Heart right ventricle (tissue), 16 donors: ENCODE data around the gene PDE1C. TPM values are rescaled to one million over a fixed set of nuclear protein-coding genes. Genes with fewer than 3 reads are reported as not detected.
A peak's percentile ranks its signal among the peaks of the same experiment; 100 is the strongest.

Experiments used
- ATAC-seq, 8 donors: fragments of 200-7000 bp; cut with Tn5 transposase; one replicate each; pipeline ENCODE4 v1.9.1; 2020; ENCODE audit warnings: mild to moderate bottlenecking in 8 of 8, moderate library complexity in 8 of 8, moderate number of reproducible peaks in 1 of 8
- DNase-seq, 2 donors: peaks; one replicate each; pipeline ENCODE4 v3.0.0-alpha.2; 2020
- H3K27ac ChIP-seq, 10 donors: fragments of 200-600 bp; sonication (generic) in 2 of 10; one replicate each; pipeline versions ENCODE4 v1.5.0 to v1.8.0; 2020 to 2022; ENCODE audit warnings: mild to moderate bottlenecking in 3 of 10
- H3K27me3 ChIP-seq, 7 donors: fragments of 200-600 bp; one replicate each; pipeline ENCODE4 v1.8.0; 2021 to 2022; ENCODE audit warnings: mild to moderate bottlenecking in 2 of 7
- H3K36me3 ChIP-seq, 9 donors: fragments of 200-600 bp; sonication (generic) in 1 of 9; one replicate each; pipeline versions ENCODE4 v1.5.0 to v1.8.0; 2020 to 2022; ENCODE audit warnings: mild to moderate bottlenecking in 2 of 9
- H3K4me1 ChIP-seq, 9 donors: fragments of 200-600 bp; sonication (generic) in 1 of 9; one replicate each; pipeline versions ENCODE4 v1.5.0 to v1.8.0; 2020 to 2022; ENCODE audit warnings: mild to moderate bottlenecking in 4 of 9
- H3K4me3 ChIP-seq, 10 donors: fragments of 200-600 bp; sonication (generic) in 2 of 10; one replicate each; pipeline versions ENCODE4 v1.5.0 to v1.8.0; 2020 to 2022; ENCODE audit warnings: mild to moderate bottlenecking in 7 of 10, moderate library complexity in 2 of 10
- H3K9me3 ChIP-seq, 11 donors: fragments of 200-600 bp in 10 of 11; sonication (generic) in 2 of 11; one replicate each; pipeline versions ENCODE4 v1.5.0 to v1.8.0; 2013 to 2022; ENCODE audit warnings: mild to moderate bottlenecking in 2 of 11, control low read depth in 1 of 11, moderate library complexity in 1 of 11
- WGBS, 2 donors: extraction: QIAGEN DNeasy Blood & Tissue Kit; methylation state at CpG; one replicate each; pipeline ENCODE4 v1.1.7; 2013; ENCODE audit warnings: inconsistent platforms in 1 of 2; 5-methylcytosine and 5-hydroxymethylcytosine counted together
- intact Hi-C, 10 donors: fragments of 100-400 bp; cut with DNase I; formaldehyde crosslinking; loops; one replicate each; pipeline versions ENCODE4 v1.11.1 to v1.14.2; 2022
- polyA plus RNA-seq, 2 donors: library from polyadenylated mRNA; stranded (reverse); fragments of 200-250 nt; gene quantifications; one replicate each; pipeline ENCODE4 v1.2.3, GENCODE V29; 2013
- total RNA-seq, 10 donors: library from RNA; stranded (reverse); fragmentation: NEBNext Ultra II Directional in 3 of 10; extraction: Animal tissue kit (Norgen Biotek cat#: 25700) in 3 of 10; gene quantifications; one replicate each; pipeline versions ENCODE4 v1.2.1 to v1.2.4, GENCODE V29; 2021 to 2023
- TF ChIP-seq, protein P1 (sequence below), 9 donors: fragments of 200-600 bp; sonication (generic) in 2 of 9; IDR thresholded peaks; one replicate each; pipeline versions ENCODE4 v1.5.0 to v1.8.0; 2021 to 2022; ENCODE audit warnings: antibody characterized with exemption in 9 of 9, mild to moderate bottlenecking in 5 of 9, moderate library complexity in 1 of 9
- donor health status: Arrhythmogenic right ventricular cardiomyopathy.
- donor health status: ischemic (EF 13 %, LVEDD 7.1; RV severe dilation, severe dysfunction).
- donor health status: healthy with polysubstance abuse.
- donor health status: DM: no; HTN: yes; CAD: no.
- donor health status: DM: no; HTN: no; CAD: no.
- donor health status: ischemic (EF 25% LVEDD 6.9; RV normal size, moderate dysfunction).
- donor health status: ischemic (EF 25% LVEDD 5.7; RV mildly dilated, moderate dysfunction).
- donor health status: healthy.
- donor health status: DM: yes; HTN: yes; CAD: no.
- donor health status: Ischemic cardiomyopathy.
- donor health status: ischemic (EF 35%, LVEDD 5.7; RV mildly dilated, moderate dysfunction).
- donor health status: nonischemic (EF 11% LVEDD 7.7; RV severe dilation, severe dysfunction).
- donor health status: DM: yes; HTN: yes; CAD: no.
- donor health status: PGD.
- donor health status: ischemic (EF 29% LVEDD 5.4; RV normal size, mild dysfunction).
- donor health status: nonischemic (EF 23%, LVEDD 6.1; RV moderate dilation, normal function).

The PDE1C gene
- total and polyA plus RNA-seq, 12 donors: 11.7 to 315 (median 175) TPM

DNA sequence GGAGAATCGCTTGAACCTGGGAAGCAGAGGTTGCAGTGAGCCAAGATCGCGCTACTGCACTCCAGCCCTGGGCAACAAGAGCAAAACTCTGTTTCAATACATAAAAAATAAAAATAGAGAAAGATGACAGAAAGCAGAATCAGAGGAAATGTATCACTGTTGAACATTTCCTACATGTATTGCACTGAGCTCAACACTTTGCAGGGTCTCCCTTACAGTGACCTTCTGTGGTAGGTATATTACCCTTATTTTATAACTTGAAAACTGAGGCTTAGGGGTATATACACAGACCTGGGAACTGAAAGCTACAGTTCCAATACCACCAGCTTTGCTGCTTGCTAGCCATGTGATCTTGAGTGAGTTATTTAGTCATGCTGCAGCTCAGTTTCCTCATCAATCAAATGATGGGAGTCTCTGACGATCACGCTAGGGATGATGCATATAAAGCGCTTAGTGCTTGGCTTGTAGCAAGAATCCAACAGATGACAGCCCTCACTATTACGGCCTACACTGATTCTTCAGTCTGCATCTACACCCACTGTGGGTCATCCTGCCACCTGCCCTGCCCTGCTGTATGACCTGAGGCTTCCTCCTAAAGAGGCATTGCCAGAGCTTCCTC is 99.0 kb downstream of the PDE1C start:
- H3K27ac ChIP-seq: no peak overlapping the region
- intact Hi-C loops: no loop called here
- TF ChIP-seq, protein P1, sequence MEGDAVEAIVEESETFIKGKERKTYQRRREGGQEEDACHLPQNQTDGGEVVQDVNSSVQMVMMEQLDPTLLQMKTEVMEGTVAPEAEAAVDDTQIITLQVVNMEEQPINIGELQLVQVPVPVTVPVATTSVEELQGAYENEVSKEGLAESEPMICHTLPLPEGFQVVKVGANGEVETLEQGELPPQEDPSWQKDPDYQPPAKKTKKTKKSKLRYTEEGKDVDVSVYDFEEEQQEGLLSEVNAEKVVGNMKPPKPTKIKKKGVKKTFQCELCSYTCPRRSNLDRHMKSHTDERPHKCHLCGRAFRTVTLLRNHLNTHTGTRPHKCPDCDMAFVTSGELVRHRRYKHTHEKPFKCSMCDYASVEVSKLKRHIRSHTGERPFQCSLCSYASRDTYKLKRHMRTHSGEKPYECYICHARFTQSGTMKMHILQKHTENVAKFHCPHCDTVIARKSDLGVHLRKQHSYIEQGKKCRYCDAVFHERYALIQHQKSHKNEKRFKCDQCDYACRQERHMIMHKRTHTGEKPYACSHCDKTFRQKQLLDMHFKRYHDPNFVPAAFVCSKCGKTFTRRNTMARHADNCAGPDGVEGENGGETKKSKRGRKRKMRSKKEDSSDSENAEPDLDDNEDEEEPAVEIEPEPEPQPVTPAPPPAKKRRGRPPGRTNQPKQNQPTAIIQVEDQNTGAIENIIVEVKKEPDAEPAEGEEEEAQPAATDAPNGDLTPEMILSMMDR (IDR thresholded peaks at IDR 0.05): no peak
- H3K27me3 ChIP-seq: no peaks in the 10 kb centered on the region
- peaks cover 0 to 46% (median 10%) of the 10 kb centered on the region in 9 donors for H3K4me1 ChIP-seq
- DNase-seq (no peak), ATAC-seq (peak in 1 of 8 donors; percentile 61)
- no peaks in the 10 kb centered on the region for H3K36me3 ChIP-seq
- H3K9me3 ChIP-seq: peaks cover 0 to 18% (median 0%) of the 10 kb centered on the region in 11 donors
- WGBS, 2 donors: 88 to 96% methylated on average over 7 of the region's 7 CpGs
- no peak overlapping the region for H3K4me3 ChIP-seq

DNA sequence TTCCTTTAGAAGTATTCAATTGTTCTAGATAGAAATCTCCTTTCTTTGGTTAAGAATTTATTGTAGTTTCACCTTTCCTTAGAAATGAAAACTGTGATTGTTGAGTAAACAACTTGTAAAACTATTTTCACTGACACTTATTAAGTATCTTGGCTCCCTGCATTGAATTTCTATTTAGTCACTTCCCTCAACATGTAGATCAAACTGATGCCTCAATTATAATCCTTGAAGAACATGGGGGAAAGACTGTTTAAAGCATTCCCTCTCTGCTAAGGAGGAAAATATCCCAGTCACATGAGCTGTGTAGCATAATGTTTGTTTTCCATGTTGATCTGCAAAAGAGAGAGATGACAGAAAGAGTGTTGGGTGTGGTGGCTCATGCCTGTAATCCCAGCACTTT is 99.7 kb downstream of the PDE1C start:
- intact Hi-C loops: no loop called here
- Histone ChIP-seq H3K9me3 (peaks cover 0 to 23% (median 0%) of the 10 kb centered on the region in 11 donors), H3K27ac (no peak overlapping the region), H3K36me3 (no peaks in the 10 kb centered on the region), H3K4me1 (peaks cover 0 to 40% (median 10%) of the 10 kb centered on the region in 9 donors), H3K27me3 (no peaks in the 10 kb centered on the region), H3K4me3 (no peak overlapping the region)
- DNase-seq (no peak), ATAC-seq (peak in 1 of 8 donors; percentile 47)
- TF ChIP-seq, protein P1 (IDR thresholded peaks at IDR 0.05): no peak

GRCh38 chr7:31963569-31964175 is 106.5 kb downstream of the PDE1C start:
- ATAC-seq (peak; percentile 52 to 98 (median 88)), DNase-seq (no peak)
- H3K4me1 ChIP-seq: peaks cover 0 to 49% (median 16%) of the 10 kb centered on the region in 9 donors
- H3K36me3 ChIP-seq: no peaks in the 10 kb centered on the region
- H3K4me3 ChIP-seq: no peak overlapping the region
- WGBS, 2 donors: 54 to 67% methylated on average over 8 of the region's 8 CpGs
- no peaks in the 10 kb centered on the region for H3K27me3 ChIP-seq
- TF ChIP-seq, protein P1 (IDR thresholded peaks at IDR 0.05): no peak
- intact Hi-C loops: no loop called here
- H3K9me3 ChIP-seq: peaks cover 0 to 23% (median 0%) of the 10 kb centered on the region in 11 donors
- peak overlapping the region; percentile 47 to 80 (median 70) for H3K27ac ChIP-seq

GRCh38 chr7:31962246-31962645 is 108.0 kb downstream of the PDE1C start:
- peak in 5 of 8 donors; percentile 16 to 49 (median 19) for ATAC-seq
- H3K4me1 ChIP-seq: peaks cover 0 to 62% (median 28%) of the 10 kb centered on the region in 9 donors

More at GRCh38 chr7:31962246-31962645, 108.0 kb downstream of the PDE1C start:
- no peak for DNase-seq
- intact Hi-C loops: no loop called here
- Histone ChIP-seq H3K27me3 (no peaks in the 10 kb centered on the region), H3K36me3 (no peaks in the 10 kb centered on the region), H3K4me3 (no peak overlapping the region), H3K9me3 (peaks cover 0 to 19% (median 0%) of the 10 kb centered on the region in 11 donors), H3K27ac (peak overlapping the region in 9 of 10 donors; percentile 32 to 80 (median 74))
- TF ChIP-seq, protein P1 (IDR thresholded peaks at IDR 0.05): no peak
